OCI-LY7 (cell line): ENCODE results near the gene FHIT. TPM values are rescaled to one million over a fixed set of nuclear protein-coding genes. Genes with fewer than 3 reads are reported as not detected.
"Not testable (repeated sequence)": the region's sequence is repeated elsewhere in the genome, so short reads cannot be mapped to it uniquely, and the experiment has no call there.

Experiments used
- BruUV-seq: library from RNA; stranded (reverse); fragments of 400-500 nt; replicated peaks from 2 replicates; lab custom pipeline; 2021; lab: Mats Ljungman, UMichigan
- CTCF ChIA-PET: fragments of 300-600 bp; sonication (Branson Sonifier 250); formaldehyde crosslinking; loops from one replicate; lab custom pipeline; 2022; ENCODE audit warnings: antibody characterized with exemption; ENCODE audit not compliant: unreplicated experiment; lab: Charles Lee
- POLR2A ChIA-PET: fragments of 300-600 bp; sonication (Branson Sonifier 250); formaldehyde crosslinking; loops from one replicate; lab custom pipeline; 2022; ENCODE audit warnings: antibody characterized with exemption; lab: Charles Lee
- DNase-seq: peaks from one replicate; pipeline ENCODE4 v3.0.0-alpha.2; 2015; ENCODE audit warnings: low spot score
- H2AFZ ChIP-seq: fragments of 200-600 bp; sonication (generic), shearing (Covaris generic); 2 replicates; pipeline ENCODE4 v1.6.1; 2014; ENCODE audit warnings: mild to moderate bottlenecking, antibody characterized with exemption, low read length, moderate library complexity
- H3K27ac ChIP-seq: fragments of 200-600 bp; sonication (generic); 2 replicates; pipeline ENCODE4 v1.5.1; 2014; ENCODE audit warnings: mixed run types, low read depth, mild to moderate bottlenecking, moderate library complexity, low read length, inconsistent platforms; ENCODE audit not compliant: poor library complexity, severe bottlenecking
- H3K36me3 ChIP-seq: fragments of 200-600 bp; sonication (generic); 2 replicates; pipeline ENCODE4 v1.6.1; 2014; ENCODE audit warnings: mild to moderate bottlenecking, antibody characterized with exemption, low read length, moderate library complexity, mixed read lengths; ENCODE audit not compliant: insufficient read depth
- H3K4me1 ChIP-seq: fragments of 200-600 bp; sonication (generic); 2 replicates; pipeline ENCODE4 v1.5.1; 2014; ENCODE audit warnings: mild to moderate bottlenecking, low read length; ENCODE audit not compliant: insufficient read depth, poor library complexity, severe bottlenecking
- H3K4me2 ChIP-seq: fragments of 200-600 bp; sonication (generic); 2 replicates; pipeline ENCODE4 v1.6.1; 2014; ENCODE audit warnings: mild to moderate bottlenecking, low read length
- H3K4me3 ChIP-seq: fragments of 200-600 bp; sonication (generic); 2 replicates; pipeline ENCODE4 v1.5.1; 2014; ENCODE audit warnings: mild to moderate bottlenecking, low read depth, low read length; ENCODE audit not compliant: poor library complexity, severe bottlenecking
- H3K79me2 ChIP-seq: fragments of 200-600 bp; sonication (generic); 2 replicates; pipeline ENCODE4 v1.6.1; 2016; ENCODE audit warnings: low read depth, mild to moderate bottlenecking, low read length, moderate library complexity, mixed read lengths; ENCODE audit not compliant: insufficient read depth
- H3K9me2 ChIP-seq: fragments of 200-600 bp; sonication (generic); 2 replicates; pipeline ENCODE4 v1.6.1; 2016; ENCODE audit warnings: mild to moderate bottlenecking, low read length, mixed read lengths; ENCODE audit not compliant: insufficient read depth
- H3K9me3 ChIP-seq: fragments of 200-600 bp; sonication (generic); 2 replicates; pipeline ENCODE4 v1.6.1; 2014; ENCODE audit warnings: mild to moderate bottlenecking, mixed run types, low read length, mixed read lengths
- H4K20me1 ChIP-seq: fragments of 200-600 bp; sonication (generic); 2 replicates; pipeline ENCODE4 v1.6.1; 2014; ENCODE audit warnings: mild to moderate bottlenecking, antibody characterized with exemption, low read length, moderate library complexity, mixed read lengths; ENCODE audit not compliant: insufficient read depth
- CTCF ChIP-seq: fragments of 200-600 bp; sonication (generic); conservative IDR thresholded peaks from 2 replicates; pipeline ENCODE4 v1.5.1; 2014; ENCODE audit warnings: mild to moderate bottlenecking, antibody characterized with exemption, low read length, moderate library complexity, mixed read lengths
- EZH2phosphoT487 ChIP-seq: fragments of 200-600 bp; sonication (generic); IDR thresholded peaks from 2 replicates; pipeline ENCODE4 v1.6.1; 2018; ENCODE audit warnings: low read depth, borderline replicate concordance, mild to moderate bottlenecking, mixed run types, antibody characterized with exemption, low read length, moderate library complexity, mixed read lengths
- intact Hi-C: fragments of 100-400 bp; cut with micrococcal nuclease; formaldehyde crosslinking; loops from one replicate; pipeline ENCODE4 v1.10.0; 2022; ENCODE audit not compliant: unreplicated experiment
- total RNA-seq, 2 experiments: library from RNA; depleted of rRNA in 1 of 2; stranded (reverse); fragments of >200 nt in 1 of 2; shearing (Covaris generic) in 1 of 2; gene quantifications; 2 replicates each; pipeline ENCODE4 v1.2.3, GENCODE V29; 2014 to 2022

FHIT gene
- total RNA-seq, 2 experiments from 2014 or later = 5.0 to 10.9 TPM

DNA sequence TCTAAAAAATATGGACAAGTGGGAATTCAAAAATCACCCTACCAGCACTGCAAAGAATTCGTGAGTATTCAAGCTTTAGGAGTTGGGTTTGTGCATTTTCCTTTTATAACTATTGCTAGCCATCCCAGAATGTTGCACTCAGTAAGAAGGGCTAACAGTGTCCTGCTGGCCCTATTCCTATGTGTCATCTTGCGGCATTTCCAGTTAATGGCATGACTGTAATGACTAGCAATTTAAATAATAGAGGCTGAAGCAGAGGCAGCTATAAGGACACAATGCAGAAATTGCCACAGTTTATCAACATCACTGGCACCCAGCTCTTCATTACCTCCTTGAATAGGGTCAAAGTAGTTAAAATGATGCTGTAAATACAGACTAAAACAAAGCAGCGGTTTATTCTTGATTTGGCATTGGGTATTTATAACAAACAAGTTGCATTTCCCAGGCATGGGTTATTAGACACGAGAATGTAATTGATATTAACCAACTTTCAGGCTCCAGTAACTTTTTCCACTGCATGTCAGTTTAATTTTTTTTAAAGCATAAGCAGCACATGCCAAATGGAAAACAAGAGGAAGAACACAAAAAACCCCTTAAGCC, 177.6 kb downstream of the FHIT start:
- H3K4me3 ChIP-seq = no peak overlapping the region
- no peaks in the 10 kb centered on the region for H3K9me3 ChIP-seq
- no peak overlapping the region for H3K27ac ChIP-seq
- intact Hi-C loops = no loop called here
- no peaks in the 10 kb centered on the region for H3K36me3 ChIP-seq
- no peaks in the 10 kb centered on the region for H3K4me1 ChIP-seq
- H3K4me2 ChIP-seq = no peak overlapping the region
- no peaks in the 10 kb centered on the region for H4K20me1 ChIP-seq
- no peak overlapping the region for H2AFZ ChIP-seq
- H3K9me2 ChIP-seq = no peaks in the 10 kb centered on the region
- no TSS peak for BruUV-seq
- ChIA-PET CTCF (no interaction called here), POLR2A (no interaction called here)
- no peaks in the 10 kb centered on the region for H3K79me2 ChIP-seq
- no peak for DNase-seq
- TF ChIP-seq EZH2phosphoT487 = no peak
- TF ChIP-seq CTCF = no peak

DNA sequence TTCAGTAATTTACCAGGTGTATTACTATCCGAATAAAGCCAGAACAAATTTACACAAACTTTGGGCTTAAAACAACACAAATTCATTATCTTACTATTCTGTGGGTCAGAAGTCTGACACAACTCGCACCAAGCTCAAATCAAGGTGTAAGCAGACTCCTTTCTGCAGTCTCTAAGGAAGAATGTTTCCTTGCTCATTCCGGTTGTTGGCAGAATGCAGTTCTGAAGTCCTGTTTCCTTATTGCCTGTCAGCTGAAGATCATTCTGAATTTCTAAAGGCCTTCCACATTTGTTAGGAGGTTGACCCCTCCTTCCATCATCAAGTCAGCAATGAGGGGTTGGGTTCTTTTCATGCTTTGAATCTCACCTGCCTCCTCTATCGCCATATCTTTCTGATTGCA, 183.2 kb downstream of the FHIT start:
- H3K79me2 ChIP-seq = no peaks in the 10 kb centered on the region
- no TSS peak for BruUV-seq
- no peak overlapping the region for H3K4me2 ChIP-seq
- H3K36me3 ChIP-seq = no peaks in the 10 kb centered on the region
- no peak overlapping the region for H2AFZ ChIP-seq
- TF ChIP-seq EZH2phosphoT487 (no peak), CTCF (no peak)
- no peaks in the 10 kb centered on the region for H4K20me1 ChIP-seq
- ChIA-PET CTCF (no interaction called here), POLR2A (no interaction called here)
- no peak overlapping the region for H3K27ac ChIP-seq
- no peaks in the 10 kb centered on the region for H3K4me1 ChIP-seq
- no peaks in the 10 kb centered on the region for H3K9me2 ChIP-seq
- DNase-seq = no peak
- H3K4me3 ChIP-seq = no peak overlapping the region
- intact Hi-C loops = no loop called here
- H3K9me3 ChIP-seq = no peaks in the 10 kb centered on the region

DNA sequence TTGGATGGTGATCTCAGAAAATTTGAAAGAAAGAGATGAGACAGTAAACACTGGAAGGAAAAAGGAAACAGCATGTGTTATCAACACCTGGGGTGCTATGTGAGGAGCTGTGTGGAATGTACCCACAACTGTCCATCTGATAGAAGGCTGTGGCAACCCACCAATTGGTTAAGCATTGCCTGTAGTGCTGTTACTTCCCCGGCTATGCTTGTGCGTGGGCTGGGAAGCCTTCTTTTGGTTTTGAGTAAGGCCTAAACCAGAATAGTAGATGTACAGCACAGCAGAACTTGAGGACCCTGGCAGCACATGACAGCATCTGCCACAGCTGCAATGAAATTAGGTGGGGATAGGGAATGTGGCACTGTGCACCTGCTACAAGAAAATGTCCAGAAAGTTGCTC, 184.5 kb downstream of the FHIT start:
- H3K27ac ChIP-seq = no peak overlapping the region
- ChIA-PET CTCF (no interaction called here), POLR2A (interaction anchor here (0.6 kb wide), 1 partner anchor 258 kb away, joined by 3 read pairs; no protein-coding TSS in a partner anchor)
- BruUV-seq = no TSS peak
- DNase-seq = no peak
- no peaks in the 10 kb centered on the region for H3K9me3 ChIP-seq
- H3K4me2 ChIP-seq = no peak overlapping the region
- no peaks in the 10 kb centered on the region for H3K4me1 ChIP-seq
- H3K9me2 ChIP-seq = no peaks in the 10 kb centered on the region
- TF ChIP-seq EZH2phosphoT487 = no peak
- TF ChIP-seq CTCF = no peak
- H3K36me3 ChIP-seq = no peaks in the 10 kb centered on the region
- no peak overlapping the region for H3K4me3 ChIP-seq
- no peaks in the 10 kb centered on the region for H3K79me2 ChIP-seq
- intact Hi-C loops = no loop called here
- H2AFZ ChIP-seq = no peak overlapping the region
- H4K20me1 ChIP-seq = no peaks in the 10 kb centered on the region

DNA sequence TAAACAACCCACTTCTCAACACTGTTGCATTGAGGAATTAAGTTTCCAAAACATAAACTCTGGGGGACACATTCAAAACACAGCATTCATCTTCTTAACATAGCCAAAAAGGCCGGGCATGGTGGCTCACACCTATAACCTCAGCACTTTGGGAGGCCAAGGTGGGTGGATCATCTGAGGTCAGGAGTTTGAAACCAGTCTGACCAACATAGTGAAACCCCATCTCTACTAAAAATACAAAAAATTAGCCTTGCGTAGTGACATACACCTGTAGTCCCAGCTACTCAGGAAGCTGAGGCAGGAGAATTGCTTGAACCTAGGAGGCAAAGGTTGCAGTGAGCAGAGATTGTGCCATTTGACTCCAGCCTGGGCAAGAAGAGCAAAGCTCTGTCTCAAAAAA, 185.0 kb downstream of the FHIT start:
- H3K4me1 ChIP-seq, H4K20me1 ChIP-seq, CTCF ChIA-PET, BruUV-seq, H3K27ac ChIP-seq, H3K79me2 ChIP-seq, intact Hi-C loops, H3K4me3 ChIP-seq, H3K36me3 ChIP-seq, H3K9me3 ChIP-seq, H2AFZ ChIP-seq, H3K4me2 ChIP-seq, H3K9me2 ChIP-seq, DNase-seq: not testable (repeated sequence)
- POLR2A ChIA-PET = interaction anchor here (0.6 to 1.1 kb wide), 2 partner anchors 24 to 258 kb away, joined by 3 read pairs; no protein-coding TSS in a partner anchor
